SK-N-DZ (cell line): ENCODE data around the gene DCLRE1B.

ENCODE experiments used
- DNase-seq: peaks from one replicate; pipeline ENCODE4 v3.0.0-alpha.2; 2015; ENCODE audit warnings: low spot score

The DCLRE1B gene

GRCh38 chr1:113922957-113923356 lies 17.8 kb downstream of the DCLRE1B start:
- no peak for DNase-seq

DNA sequence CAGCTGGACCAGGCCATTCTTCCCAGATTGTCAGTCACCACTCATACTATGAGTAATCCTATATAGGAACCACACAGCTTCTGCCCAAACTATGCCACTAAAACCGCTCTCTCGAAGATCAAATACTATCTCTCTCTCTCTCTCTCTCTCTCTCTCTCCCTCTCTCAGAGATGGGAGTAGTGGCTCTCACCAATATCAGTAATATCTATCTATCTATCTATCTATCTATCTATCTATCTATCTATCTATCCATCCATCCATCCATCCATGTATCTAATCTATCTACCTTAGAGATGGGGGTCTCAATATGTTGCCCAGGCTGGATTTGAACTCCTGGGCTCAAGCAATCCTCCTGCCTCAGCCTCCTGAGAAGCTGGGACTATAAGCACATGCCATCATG lies 19.3 kb downstream of the DCLRE1B start:
- DNase-seq = no peak

DNA sequence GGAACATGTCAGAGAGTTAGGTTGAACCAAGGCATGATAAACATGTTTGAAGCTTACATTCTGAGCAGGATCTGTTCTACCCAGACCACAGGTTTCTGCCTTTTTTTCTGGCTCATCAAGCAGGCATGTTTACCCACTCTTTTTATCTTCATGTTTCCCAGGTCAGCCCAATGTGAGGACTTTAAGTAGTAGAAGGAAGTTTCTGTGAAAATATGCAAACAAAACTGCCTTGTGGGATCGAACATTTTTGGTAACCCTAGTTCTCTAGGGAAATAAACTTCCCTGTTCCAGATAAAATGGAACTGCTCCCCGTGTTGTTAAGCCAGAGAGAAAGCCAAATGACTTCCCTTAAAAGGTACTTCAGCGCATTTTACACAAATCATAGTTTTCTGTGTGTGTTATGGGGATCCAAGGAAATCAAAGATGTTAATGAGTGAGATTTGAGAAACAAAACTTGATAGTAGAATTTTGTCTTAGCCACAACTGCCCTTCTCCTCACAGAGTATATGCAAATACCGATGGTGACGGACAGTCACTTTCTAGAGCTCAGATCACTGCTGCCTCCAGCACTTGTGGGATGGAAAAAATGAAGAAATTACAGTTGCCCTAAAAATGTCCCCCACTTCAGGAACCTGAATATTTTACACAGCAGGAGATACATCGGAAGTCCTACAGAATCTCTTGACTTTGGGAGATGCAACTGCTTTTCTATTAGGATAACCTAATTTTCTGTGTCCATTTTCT lies 23.2 kb downstream of the DCLRE1B start:
- DNase-seq = peak; percentile 4

DNA sequence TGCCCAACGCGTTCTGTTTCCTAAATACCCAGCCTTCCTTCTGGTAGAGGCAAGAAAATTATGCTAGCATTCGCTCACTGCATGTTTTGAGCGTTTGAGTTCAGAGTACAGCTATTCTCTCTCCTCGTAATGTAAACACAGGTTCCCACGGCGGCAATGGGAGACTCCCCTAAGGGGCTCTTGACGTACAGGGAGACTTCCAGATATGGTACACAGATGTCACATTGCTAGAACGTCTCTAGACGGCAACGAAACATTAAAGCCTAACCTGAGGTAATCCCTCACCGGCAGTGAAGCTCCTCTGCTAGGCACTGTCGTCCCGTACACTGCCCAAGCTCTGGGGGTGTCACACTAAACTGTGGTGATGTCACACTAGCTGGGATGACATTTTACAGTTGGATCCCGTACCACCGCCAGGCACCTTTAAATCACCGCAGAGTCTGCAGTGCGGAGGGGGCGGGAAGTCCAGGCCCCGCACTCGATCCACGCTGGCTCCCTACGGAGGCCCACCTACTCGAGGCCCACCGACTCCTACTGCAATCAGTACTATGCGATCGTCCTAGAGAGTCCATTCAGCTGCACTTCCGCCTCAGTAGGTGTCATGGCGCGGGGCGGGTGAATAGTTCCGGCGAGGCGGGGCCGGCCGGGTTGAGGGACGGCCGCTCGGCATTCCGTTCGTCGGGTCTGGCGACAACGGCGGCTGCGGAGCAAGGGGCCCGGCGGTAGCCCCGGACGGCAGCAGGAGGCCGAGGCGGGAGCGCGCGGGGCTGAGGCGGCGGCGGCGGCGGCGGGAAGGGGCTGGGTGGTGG lies 24.0 kb downstream of the DCLRE1B start, which contains the start of gene HIPK1:
HIPK1 (plus strand) TSS at position 384 of the 809 bp plus-strand sequence.
- peak; percentile 93 for DNase-seq

DNA sequence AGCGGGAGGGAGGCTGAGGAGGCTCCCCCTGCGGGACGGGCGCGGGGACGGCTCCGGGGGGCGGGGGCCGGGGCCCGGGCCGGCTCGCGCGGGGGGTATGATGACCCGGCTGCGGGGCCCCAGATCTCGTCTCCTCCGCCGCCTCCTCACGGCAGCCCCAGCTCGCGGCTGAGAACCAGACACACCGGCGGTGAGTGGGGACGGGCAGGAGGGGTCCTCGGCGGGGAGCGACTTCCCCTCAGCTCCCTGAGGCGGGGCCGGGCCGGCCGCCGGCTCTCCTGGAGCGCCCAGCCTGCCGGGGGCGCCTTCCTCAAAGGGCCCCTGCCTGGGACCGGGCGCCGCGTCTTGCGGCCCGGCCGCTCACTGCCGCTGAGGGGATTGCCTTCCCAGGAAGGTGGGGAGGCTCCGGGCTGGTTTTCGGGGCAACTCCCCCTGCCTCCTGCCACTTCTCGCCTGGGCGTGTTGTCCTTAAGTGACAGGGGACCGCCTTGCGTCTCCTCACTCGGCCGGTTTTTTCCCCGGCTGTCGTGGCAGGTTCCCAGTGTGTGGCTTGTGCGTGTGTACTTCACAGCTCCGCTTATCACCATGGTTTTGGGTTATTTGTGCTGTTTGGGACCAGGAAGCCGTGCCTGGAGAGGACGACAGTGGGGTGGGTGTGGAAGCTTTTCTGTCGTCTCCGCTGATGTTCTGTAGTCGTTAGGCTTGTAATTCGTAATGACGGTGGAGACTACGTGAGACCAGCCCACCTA lies 24.8 kb downstream of the DCLRE1B start:
- peak; percentile 30 for DNase-seq

- DNase-seq = no peak
These were observed 25.5 kb downstream of the DCLRE1B start for GRCh38 chr1:113930499-113931161.

DNA sequence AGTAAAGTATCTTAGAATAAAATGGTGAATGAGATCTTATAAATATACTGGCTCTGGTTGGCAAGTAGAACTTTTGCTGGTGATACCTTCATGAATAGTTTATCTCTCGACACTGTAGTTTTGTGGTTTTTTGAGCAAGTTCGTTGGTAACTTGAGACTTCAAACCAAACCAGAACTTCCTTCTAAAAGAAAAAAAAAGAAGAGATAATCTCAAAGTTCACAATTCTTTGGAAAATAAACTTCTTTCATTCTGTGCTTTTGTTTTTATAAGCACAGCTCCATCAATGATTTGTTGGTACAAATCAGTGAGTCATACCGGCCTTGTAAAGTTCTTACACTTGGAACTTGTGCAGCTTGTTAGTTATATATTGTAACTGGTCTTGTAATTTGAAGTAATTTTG lies 26.3 kb downstream of the DCLRE1B start:
- DNase-seq = no peak

DNA sequence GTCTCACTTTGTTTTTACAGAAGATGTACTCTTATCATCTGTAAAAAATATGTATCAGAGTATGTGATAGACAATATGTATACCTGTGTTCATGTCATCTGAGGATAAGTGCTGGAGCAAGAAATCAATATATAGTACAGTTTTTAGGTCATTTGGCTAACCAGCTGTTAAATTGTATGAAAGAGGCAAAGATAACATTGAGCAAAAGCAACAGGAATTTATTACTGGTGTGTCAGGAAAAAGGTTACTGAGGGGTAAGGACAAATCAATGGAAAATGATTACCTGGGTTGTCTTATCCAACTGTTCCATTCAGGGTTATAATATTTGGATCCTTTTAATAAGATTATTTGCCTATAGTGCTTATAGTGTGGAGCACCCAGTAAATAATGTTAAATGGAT lies 28.9 kb downstream of the DCLRE1B start:
- DNase-seq = no peak

GRCh38 chr1:113934511-113935055 lies 29.5 kb downstream of the DCLRE1B start:
- no peak for DNase-seq

GRCh38 chr1:113935176-113935575 lies 30.1 kb downstream of the DCLRE1B start:
- DNase-seq = no peak

- no peak for DNase-seq
These were observed 30.8 kb downstream of the DCLRE1B start for GRCh38 chr1:113935970-113936369.

GRCh38 chr1:113937146-113937545 lies 32.0 kb downstream of the DCLRE1B start:
- DNase-seq = no peak

- DNase-seq = no peak
These were observed 33.1 kb downstream of the DCLRE1B start for GRCh38 chr1:113938192-113938591.

GRCh38 chr1:113940365-113941244 lies 35.5 kb downstream of the DCLRE1B start:
- DNase-seq = no peak

- DNase-seq = no peak
These were observed 36.1 kb downstream of the DCLRE1B start for GRCh38 chr1:113941245-113941559.

DNA sequence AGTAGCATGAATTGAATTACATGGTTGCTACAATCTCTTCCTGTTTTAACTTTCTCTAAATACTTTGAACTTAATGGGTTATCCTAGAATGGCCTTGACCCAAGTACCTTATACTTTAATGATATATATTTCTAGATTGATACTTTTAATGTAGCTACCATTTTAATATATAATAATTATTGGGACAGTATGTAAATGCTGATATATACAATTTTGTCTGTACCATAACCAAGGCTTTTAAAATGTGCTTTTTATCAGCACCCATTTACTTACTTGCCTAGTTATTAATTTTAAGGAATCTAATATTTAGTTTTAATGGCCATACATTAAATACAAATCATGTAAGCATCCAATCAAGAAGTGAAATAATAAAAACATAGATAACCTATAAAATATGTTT lies 37.4 kb downstream of the DCLRE1B start:
- DNase-seq = no peak

GRCh38 chr1:113943028-113943811 lies 38.1 kb downstream of the DCLRE1B start:
- no peak for DNase-seq

- DNase-seq = no peak
These were observed 40.2 kb downstream of the DCLRE1B start for GRCh38 chr1:113945329-113945728.

DNA sequence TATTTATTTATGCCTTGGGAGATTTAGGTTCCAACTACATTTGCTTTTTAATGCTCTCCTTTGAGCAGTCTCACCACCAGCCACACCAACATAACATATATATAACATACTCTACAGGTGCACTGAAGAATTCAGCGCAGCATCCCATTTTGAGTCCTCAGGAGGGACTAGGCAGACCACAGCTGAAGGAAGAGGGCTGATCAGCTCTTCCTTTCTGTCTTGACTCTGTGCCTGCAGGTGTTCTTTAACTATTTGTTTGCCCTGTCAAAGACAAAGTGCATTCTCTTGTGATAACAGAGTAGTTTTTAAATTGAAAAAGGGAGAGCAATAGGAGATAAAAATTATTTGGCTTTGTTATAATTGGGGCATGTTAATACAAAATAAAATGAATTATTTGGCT lies 41.0 kb downstream of the DCLRE1B start:
- no peak for DNase-seq
